Liver (tissue), 9 donors: Measurements from ENCODE around the gene AGAP2. TPM values are rescaled to one million over a fixed set of nuclear protein-coding genes. Genes with fewer than 3 reads are reported as not detected.

Source experiments
- DNase-seq: peaks from one replicate; pipeline ENCODE4 v3.0.0-alpha.2; 2017; ENCODE audit warnings: low spot score
- H3K27ac ChIP-seq, 2 donors: one replicate each; pipeline ENCODE4 v1.7.0; 2013; ENCODE audit warnings: inconsistent platforms in 2 of 2, low read length in 2 of 2, control low read depth in 1 of 2, low read depth in 1 of 2, mild to moderate bottlenecking in 1 of 2
- H3K27me3 ChIP-seq, 4 donors: one replicate each; pipeline versions ENCODE4 v1.6.1 to v1.7.0; 2013; ENCODE audit warnings: low read length in 3 of 4, inconsistent platforms in 1 of 4, mild to moderate bottlenecking in 1 of 4, moderate library complexity in 1 of 4; ENCODE audit not compliant: control insufficient read depth in 4 of 4, insufficient read depth in 4 of 4
- H3K36me3 ChIP-seq, 4 donors: one replicate each; pipeline versions ENCODE4 v1.6.1 to v1.7.0; 2013; ENCODE audit warnings: low read length in 3 of 4, mild to moderate bottlenecking in 3 of 4, low read depth in 1 of 4, moderate library complexity in 1 of 4; ENCODE audit not compliant: control insufficient read depth in 4 of 4, insufficient read depth in 3 of 4
- H3K4me1 ChIP-seq, 4 donors: one replicate each; pipeline versions ENCODE4 v1.6.1 to v1.7.0; 2013; ENCODE audit warnings: low read length in 3 of 4, mild to moderate bottlenecking in 3 of 4, moderate library complexity in 1 of 4; ENCODE audit not compliant: control insufficient read depth in 4 of 4, insufficient read depth in 4 of 4
- H3K4me3 ChIP-seq, 3 donors: one replicate each; pipeline versions ENCODE4 v1.6.1 to v1.7.0; 2013; ENCODE audit warnings: low read length in 3 of 3, control low read depth in 1 of 3, low read depth in 1 of 3, mild to moderate bottlenecking in 1 of 3
- H3K9ac ChIP-seq, 2 donors: one replicate each; pipeline ENCODE4 v1.7.0; 2013; ENCODE audit warnings: low read length in 2 of 2, mild to moderate bottlenecking in 2 of 2, moderate library complexity in 2 of 2, control low read depth in 1 of 2, low read depth in 1 of 2
- H3K9me3 ChIP-seq, 4 donors: one replicate each; pipeline versions ENCODE4 v1.6.1 to v1.7.0; 2013; ENCODE audit warnings: low read length in 3 of 4; ENCODE audit not compliant: control insufficient read depth in 4 of 4
- EGR1 ChIP-seq, 2 donors: IDR thresholded peaks; 2 replicates each; pipeline ENCODE4 v1.6.1; 2016 to 2018; ENCODE audit warnings: antibody characterized with exemption in 2 of 2, low read depth in 2 of 2
- FOXA2 ChIP-seq: IDR thresholded peaks from 2 replicates; pipeline ENCODE4 v1.6.1; 2016; ENCODE audit warnings: antibody characterized with exemption
- GABPA ChIP-seq, 2 donors: IDR thresholded peaks in 1 of 2; conservative IDR thresholded peaks in 1 of 2; 2 replicates each; pipeline ENCODE4 v1.6.1; 2016; ENCODE audit warnings: antibody characterized with exemption in 2 of 2, mild to moderate bottlenecking in 1 of 2, moderate library complexity in 1 of 2
- HNF4G ChIP-seq: IDR thresholded peaks from 2 replicates; pipeline ENCODE4 v1.6.1; 2016; ENCODE audit warnings: antibody characterized with exemption
- NR2F2 ChIP-seq: IDR thresholded peaks from 2 replicates; pipeline ENCODE4 v1.6.1; 2016; ENCODE audit warnings: antibody characterized with exemption
- RAD21 ChIP-seq, 2 donors: IDR thresholded peaks; 2 replicates each; pipeline ENCODE4 v1.6.1; 2016; ENCODE audit warnings: antibody characterized with exemption in 2 of 2, mild to moderate bottlenecking in 2 of 2
- REST ChIP-seq: IDR thresholded peaks from 2 replicates; pipeline ENCODE4 v1.6.1; 2016; ENCODE audit warnings: antibody characterized with exemption, mild to moderate bottlenecking
- RXRA ChIP-seq, 2 donors: IDR thresholded peaks; 2 replicates each; pipeline ENCODE4 v1.6.1; 2017 to 2018; ENCODE audit warnings: antibody characterized with exemption in 2 of 2, mild to moderate bottlenecking in 1 of 2
- YY1 ChIP-seq: IDR thresholded peaks from 2 replicates; pipeline ENCODE4 v1.6.1; 2016; ENCODE audit warnings: antibody characterized with exemption, mild to moderate bottlenecking
- ZBTB33 ChIP-seq: IDR thresholded peaks from 2 replicates; pipeline ENCODE4 v1.6.1; 2016; ENCODE audit warnings: antibody characterized with exemption
- WGBS: extraction: QIAGEN DNeasy Blood & Tissue Kit; methylation state at CpG from one replicate; pipeline ENCODE4 v1.1.7; 2013; 5-methylcytosine and 5-hydroxymethylcytosine counted together
- polyA plus RNA-seq, 2 donors: library from polyadenylated mRNA; stranded (reverse) in 1 of 2; unstranded in 1 of 2; fragments of 200-250 nt in 1 of 2; fragments of >200 nt in 1 of 2; fragmentation: Nextera tagmentation in 1 of 2; extraction: Ambion mirVana in 1 of 2; gene quantifications; one replicate each; pipeline versions ENCODE4 v1.2.1 to v1.2.3, GENCODE V29; 2013 to 2015
- total RNA-seq, 2 donors: library from RNA; depleted of rRNA; stranded (reverse); fragments of >200 nt; gene quantifications; one replicate each; pipeline ENCODE4 v1.2.3, GENCODE V29; 2014
- TF ChIP-seq, protein P1 (sequence below): IDR thresholded peaks from 2 replicates; pipeline ENCODE4 v1.6.1; 2016; ENCODE audit warnings: antibody characterized with exemption
- TF ChIP-seq, protein P2 (sequence below): fragments of 150-350 bp; IDR thresholded peaks from 2 replicates; pipeline ENCODE4 v1.5.1; 2017; ENCODE audit warnings: improper control_type of control experiment, low read depth, low read length; ENCODE audit not compliant: missing input control
- TF ChIP-seq, protein P3 (sequence below): IDR thresholded peaks from 2 replicates; pipeline ENCODE4 v1.6.1; 2016; ENCODE audit warnings: antibody characterized with exemption
- donor health status: healthy.
- donor health status: healthy.
- donor health status: healthy.
- donor health status: healthy.
- donor health status: healthy.

Gene AGAP2
- total and polyA plus RNA-seq, 4 donors = 0.18 to 1.7 (median 0.64) TPM

GRCh38 chr12:57717846-57718640, 20.5 kb downstream of the AGAP2 start:
- Histone ChIP-seq H3K27me3 (no peaks in the 10 kb centered on the region), H3K9me3 (no peaks in the 10 kb centered on the region), H3K4me1 (no peaks in the 10 kb centered on the region), H3K9ac (no peak overlapping the region), H3K4me3 (no peak overlapping the region), H3K27ac (no peak overlapping the region), H3K36me3 (peaks cover 14 to 64% (median 52%) of the 10 kb centered on the region in 4 donors)
- TF ChIP-seq, protein P1, sequence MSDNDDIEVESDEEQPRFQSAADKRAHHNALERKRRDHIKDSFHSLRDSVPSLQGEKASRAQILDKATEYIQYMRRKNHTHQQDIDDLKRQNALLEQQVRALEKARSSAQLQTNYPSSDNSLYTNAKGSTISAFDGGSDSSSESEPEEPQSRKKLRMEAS = no peak
- TF ChIP-seq FOXA2 (no peak), RAD21 (IDR thresholded peaks at IDR 0.05) (no peak), ZBTB33 (no peak), GABPA (IDR thresholded peaks at IDR 0.05 in 1 of 2, conservative IDR thresholded peaks at IDR 0.05 in 1 of 2) (no peak), EGR1 (IDR thresholded peaks at IDR 0.05; ENCODE audit: low read depth in 2 of 2) (no peak), REST (no peak), NR2F2 (no peak), RXRA (IDR thresholded peaks at IDR 0.05) (no peak), YY1 (no peak), HNF4G (no peak)
- TF ChIP-seq, protein P2, sequence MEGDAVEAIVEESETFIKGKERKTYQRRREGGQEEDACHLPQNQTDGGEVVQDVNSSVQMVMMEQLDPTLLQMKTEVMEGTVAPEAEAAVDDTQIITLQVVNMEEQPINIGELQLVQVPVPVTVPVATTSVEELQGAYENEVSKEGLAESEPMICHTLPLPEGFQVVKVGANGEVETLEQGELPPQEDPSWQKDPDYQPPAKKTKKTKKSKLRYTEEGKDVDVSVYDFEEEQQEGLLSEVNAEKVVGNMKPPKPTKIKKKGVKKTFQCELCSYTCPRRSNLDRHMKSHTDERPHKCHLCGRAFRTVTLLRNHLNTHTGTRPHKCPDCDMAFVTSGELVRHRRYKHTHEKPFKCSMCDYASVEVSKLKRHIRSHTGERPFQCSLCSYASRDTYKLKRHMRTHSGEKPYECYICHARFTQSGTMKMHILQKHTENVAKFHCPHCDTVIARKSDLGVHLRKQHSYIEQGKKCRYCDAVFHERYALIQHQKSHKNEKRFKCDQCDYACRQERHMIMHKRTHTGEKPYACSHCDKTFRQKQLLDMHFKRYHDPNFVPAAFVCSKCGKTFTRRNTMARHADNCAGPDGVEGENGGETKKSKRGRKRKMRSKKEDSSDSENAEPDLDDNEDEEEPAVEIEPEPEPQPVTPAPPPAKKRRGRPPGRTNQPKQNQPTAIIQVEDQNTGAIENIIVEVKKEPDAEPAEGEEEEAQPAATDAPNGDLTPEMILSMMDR = no peak
- TF ChIP-seq, protein P3, sequence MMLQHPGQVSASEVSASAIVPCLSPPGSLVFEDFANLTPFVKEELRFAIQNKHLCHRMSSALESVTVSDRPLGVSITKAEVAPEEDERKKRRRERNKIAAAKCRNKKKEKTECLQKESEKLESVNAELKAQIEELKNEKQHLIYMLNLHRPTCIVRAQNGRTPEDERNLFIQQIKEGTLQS = no peak
- no peak for DNase-seq
- WGBS = 97% methylated on average over 22 of the region's 22 CpGs

DNA sequence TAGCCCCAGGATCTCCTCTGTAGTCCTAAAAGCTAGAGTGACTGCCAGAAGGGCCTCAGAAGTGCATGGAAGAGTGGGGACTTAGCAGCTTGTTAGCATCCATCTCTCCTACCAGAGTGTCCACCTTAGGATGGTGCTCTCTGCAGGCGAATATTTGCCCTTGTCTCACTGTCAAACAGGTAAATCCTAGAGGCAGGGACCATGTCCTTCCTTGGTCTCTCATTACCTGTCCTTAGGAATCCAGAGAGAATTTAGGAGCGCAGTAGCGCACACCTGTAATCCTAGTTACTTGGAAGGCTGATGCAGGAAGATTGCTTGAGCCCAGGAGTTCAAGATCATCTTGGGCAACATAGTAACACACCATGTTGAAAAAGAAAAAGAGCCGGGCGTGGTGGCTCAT, 21.4 kb downstream of the AGAP2 start:
- H3K36me3 ChIP-seq = peaks cover 14 to 68% (median 54%) of the 10 kb centered on the region in 4 donors
- no peak overlapping the region for H3K9ac ChIP-seq

More for the DNA sequence above, 21.4 kb downstream of the AGAP2 start:
- Histone ChIP-seq H3K4me1 (no peaks in the 10 kb centered on the region), H3K4me3 (no peak overlapping the region), H3K27me3 (no peaks in the 10 kb centered on the region), H3K27ac (no peak overlapping the region), H3K9me3 (no peaks in the 10 kb centered on the region)
- DNase-seq = no peak
- WGBS = 99% methylated on average over 5 of the region's 5 CpGs
- TF ChIP-seq RXRA (IDR thresholded peaks at IDR 0.05) (no peak), NR2F2 (no peak)
- TF ChIP-seq, protein P1 = no peak
